GM12878 (cell line): Measurements from ENCODE around the gene CALD1.

Source experiments
- EP300 ChIP-seq, 2 experiments: fragments of 150-350 bp in 1 of 2; IDR thresholded peaks; 2 replicates each; pipeline ENCODE4 v1.6.1; 2011 to 2012; ENCODE audit warnings: low read depth in 2 of 2, low read length in 2 of 2, borderline replicate concordance in 1 of 2, improper control_type of control experiment in 1 of 2, inconsistent platforms in 1 of 2; ENCODE audit not compliant: control insufficient read depth in 1 of 2
- JUND ChIP-seq: IDR thresholded peaks from 2 replicates; pipeline ENCODE4 v1.6.1; 2012; ENCODE audit warnings: low read depth, mild to moderate bottlenecking, low read length, improper control_type of control experiment, moderate library complexity
- MTA2 ChIP-seq: fragments of 450-650 bp; IDR thresholded peaks from 2 replicates; pipeline ENCODE4 v1.6.1; 2016; ENCODE audit warnings: low read depth, mild to moderate bottlenecking, moderate library complexity
- NFYB ChIP-seq: IDR thresholded peaks from 2 replicates; pipeline ENCODE4 v1.6.1; 2011; ENCODE audit warnings: low read depth, mild to moderate bottlenecking, low read length, improper control_type of control experiment, moderate library complexity; ENCODE audit not compliant: insufficient read depth
- RAD21 ChIP-seq: IDR thresholded peaks from 2 replicates; pipeline ENCODE4 v1.6.1; 2011; ENCODE audit warnings: mild to moderate bottlenecking, low read depth, low read length, moderate library complexity; ENCODE audit not compliant: insufficient read depth
- RB1 ChIP-seq: fragments of 450-650 bp; formaldehyde crosslinking; IDR thresholded peaks from 2 replicates; pipeline ENCODE4 v1.6.1; 2017; ENCODE audit warnings: mild to moderate bottlenecking, borderline replicate concordance

DNA sequence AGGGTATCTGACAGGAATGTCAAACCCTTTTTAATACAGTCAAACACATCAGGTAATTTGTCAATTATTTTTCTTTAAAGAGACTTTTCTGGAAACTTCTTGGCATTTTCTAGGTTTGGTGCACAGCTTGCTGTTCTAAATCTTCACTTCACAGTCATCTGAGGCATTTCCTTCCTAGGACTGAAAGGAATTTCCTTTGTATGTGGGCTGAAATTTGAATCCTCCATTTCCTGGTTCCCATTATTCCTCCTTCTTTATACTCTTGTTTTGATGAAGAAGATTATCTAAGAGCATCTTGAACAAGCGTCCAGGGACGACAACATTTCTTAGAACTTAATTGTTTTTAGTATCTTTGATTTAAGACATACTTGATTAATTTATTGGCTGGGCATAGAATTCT is 24.9 kb downstream of the CALD1 start:
- TF ChIP-seq RAD21 (no peak), MTA2 (no peak), JUND (no peak), NFYB (no peak), EP300 (IDR thresholded peaks at IDR 0.05; ENCODE audit: borderline replicate concordance in 1 of 2, control insufficient read depth in 1 of 2, low read depth in 2 of 2, low read length in 2 of 2) (no peak), RB1 (no peak)
